NCI-H82 treated with DMSO at 0.1 percent for 48 hours (cell line): ENCODE data around the gene DOCK4.
A peak's percentile ranks its signal among the peaks of the same experiment; 100 is the strongest.

Experiments
- DNase-seq: peaks from one replicate; lab custom pipeline; 2025; ENCODE audit not compliant: unreplicated experiment; lab: John Stamatoyannopoulos, UW

The DOCK4 gene

GRCh38 chr7:111746950-111747349 lies 459.2 kb downstream of the DOCK4 start:
- no peak for DNase-seq

DNA sequence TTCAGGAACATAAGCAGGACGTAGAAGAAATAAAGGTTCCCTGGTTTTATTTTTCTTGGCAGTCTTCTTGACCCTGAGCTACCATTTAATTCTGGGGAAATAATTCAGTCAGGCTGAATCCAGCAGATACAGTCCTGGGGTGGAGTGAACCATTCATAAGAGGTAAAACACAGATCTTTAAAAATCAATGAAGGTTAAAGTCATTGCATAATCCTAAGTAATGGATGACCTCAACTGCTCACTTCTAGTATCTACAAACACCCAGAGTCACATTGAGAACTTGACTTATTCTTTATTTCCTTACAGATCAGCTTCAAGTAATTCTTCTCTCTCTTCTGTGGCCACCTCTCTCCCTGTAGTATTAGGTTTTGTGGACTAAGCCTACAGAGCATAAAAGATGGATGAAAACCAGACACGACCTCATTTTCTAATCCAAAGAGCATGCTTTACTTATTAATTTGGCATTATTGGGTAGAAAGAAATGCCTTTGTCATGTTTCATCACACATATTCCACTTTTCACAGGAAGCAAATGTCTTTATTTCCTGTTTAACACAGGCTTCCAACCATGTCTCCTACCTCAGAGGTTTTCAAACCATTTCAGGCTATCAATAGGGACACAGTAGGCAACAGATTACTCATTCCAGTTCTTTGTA lies 461.6 kb downstream of the DOCK4 start:
- DNase-seq: no peak

DNA sequence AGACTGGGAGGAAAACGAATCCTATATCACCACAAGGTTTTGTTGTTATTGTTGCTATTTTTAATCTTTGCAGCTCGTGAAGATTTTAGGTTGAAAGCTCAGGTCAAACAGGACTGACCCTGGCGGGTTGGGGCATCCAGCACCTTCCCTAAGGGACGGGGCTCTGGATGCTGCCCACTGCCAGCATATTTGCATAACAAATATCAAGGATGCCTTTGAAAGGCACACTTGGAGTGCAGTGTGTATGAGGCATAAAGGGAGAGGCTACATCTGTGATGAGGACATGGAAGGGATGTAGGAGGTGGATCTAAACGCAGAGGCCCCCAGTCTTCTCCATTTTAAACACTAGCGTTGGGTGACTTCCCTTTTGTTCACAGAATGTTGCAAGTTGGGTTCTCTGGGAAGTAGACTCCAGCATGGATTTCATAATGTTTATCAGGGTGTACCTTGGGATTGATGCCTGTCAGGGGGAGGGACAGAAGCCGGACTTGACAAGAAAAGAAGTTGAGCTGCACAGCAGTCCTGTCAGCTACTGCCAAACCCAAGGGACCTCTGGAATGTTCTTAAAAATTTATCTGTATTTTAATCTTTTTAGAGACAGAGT lies 462.9 kb downstream of the DOCK4 start:
- DNase-seq: no peak

DNA sequence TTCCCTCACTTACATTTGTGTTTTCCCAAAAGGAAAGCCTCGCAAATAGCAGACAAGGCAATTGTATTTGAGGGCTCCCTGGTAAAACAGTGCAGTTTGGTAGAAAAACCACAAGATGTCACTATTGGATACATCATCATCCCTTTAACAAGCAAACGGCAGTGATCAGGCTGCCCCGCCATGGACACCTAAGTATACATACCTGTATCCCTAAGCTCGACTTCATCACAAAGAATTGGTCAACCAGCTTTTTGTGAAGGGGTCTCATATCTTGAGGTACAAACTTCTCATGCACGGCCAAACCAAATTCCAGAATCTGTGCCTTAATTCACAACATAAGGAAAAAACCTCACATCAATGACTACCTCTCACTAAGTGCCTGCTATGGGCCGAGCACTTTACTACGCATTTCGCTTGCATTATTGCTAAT lies 464.4 kb downstream of the DOCK4 start:
- DNase-seq: peak; percentile 17

DNA sequence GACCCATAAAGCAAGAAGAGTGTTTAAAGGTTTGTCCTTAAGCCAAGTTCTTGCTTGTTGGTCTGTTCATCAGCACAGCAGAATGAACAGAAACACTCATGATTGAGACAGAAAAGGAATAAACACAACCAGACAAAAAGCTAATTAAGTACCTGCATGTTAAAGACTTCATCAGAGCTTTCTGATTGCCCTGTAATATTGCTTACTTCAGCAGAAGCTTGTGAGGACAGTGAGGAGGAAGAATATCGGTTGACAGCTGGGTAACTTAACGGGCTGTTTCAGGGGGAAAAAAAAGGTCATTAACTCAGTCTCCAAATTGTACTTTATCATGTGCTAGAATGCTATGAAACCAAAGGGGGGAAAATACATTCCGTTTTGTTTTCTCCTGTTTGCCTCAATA lies 465.3 kb downstream of the DOCK4 start:
- DNase-seq: no peak

GRCh38 chr7:111736552-111736874 lies 469.7 kb downstream of the DOCK4 start:
- DNase-seq: no peak

- peak; percentile 74 for DNase-seq
Measured at GRCh38 chr7:111735661-111736551, 470.3 kb downstream of the DOCK4 start.

- DNase-seq: no peak
Measured at GRCh38 chr7:111734954-111735660, 471.1 kb downstream of the DOCK4 start.

- DNase-seq: no peak
Measured at GRCh38 chr7:111732923-111733322, 473.3 kb downstream of the DOCK4 start.

- peak; percentile 74 for DNase-seq
Measured at GRCh38 chr7:111730476-111731300, 475.5 kb downstream of the DOCK4 start.

DNA sequence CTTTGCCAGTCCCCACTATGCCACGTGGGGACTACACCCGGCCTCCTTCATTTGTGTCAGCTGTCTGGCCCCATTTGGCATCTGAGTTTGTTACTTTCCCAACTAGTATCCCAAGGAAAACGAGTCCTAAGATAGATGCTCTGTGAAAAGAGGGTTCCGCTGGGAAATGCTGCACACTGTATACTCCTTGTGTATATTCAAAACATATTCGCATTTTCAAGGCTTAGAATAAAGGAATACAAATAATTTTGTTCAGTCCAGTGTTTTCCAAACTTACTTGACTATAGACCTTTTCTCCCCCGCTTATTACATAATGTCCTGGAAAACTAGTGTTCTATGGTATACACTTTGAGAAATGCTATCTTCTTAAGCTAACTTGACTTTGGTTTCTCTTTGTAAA lies 476.1 kb downstream of the DOCK4 start:
- DNase-seq: no peak

DNA sequence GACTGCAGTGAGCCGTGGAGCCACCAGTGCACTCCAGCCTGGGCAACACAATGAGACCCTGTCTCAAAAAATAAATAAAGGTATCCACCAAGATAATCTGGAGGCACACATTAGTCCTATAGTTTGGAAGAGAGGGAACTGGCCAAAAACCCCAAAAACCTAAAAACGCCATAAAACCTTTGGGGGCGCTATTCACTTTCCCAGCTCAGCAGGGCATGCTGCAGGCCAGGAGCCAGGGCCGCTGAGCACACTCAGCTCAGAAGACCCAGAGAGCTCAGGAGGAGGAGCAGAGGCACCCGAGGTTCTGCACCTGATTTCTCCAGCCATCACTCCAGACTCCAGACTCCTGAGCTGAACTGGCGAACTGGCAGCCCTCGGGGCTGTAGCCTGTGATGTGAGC lies 476.7 kb downstream of the DOCK4 start:
- no peak for DNase-seq

GRCh38 chr7:111728635-111728995 lies 477.6 kb downstream of the DOCK4 start:
- no peak for DNase-seq

DNA sequence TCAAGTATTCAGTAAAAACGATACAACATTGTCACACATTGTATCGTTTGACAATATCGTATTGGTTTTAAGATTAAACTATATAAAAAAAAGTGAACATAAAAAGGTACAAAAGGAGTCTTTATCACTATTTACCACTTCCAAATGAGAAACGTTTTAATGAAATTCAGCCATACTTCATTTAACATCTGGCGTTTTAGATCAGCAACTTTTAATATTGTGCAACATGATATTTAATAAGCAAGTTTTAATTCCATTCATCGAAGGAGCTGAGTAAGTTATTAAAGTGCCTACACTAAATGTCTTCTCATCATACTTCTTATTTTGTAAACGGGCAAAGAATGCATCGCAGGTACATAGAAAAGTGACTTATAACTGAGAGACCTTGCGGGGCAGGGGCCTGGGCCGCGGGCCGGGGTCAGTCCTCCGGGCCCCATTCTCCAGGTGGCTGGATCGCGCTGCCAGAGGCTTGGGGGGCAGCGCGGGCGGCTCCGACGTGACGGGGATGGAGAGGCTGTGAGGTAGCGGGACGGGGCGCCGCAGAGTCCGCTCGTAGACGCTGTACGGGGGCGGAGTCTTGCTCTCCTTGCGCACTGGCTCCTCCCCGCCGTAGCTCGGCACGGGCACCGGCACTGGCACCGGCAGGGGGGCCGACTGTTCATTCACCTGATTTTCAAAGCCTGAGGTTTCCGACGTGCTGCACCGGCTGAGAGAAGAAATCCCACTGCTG lies 478.1 kb downstream of the DOCK4 start:
- no peak for DNase-seq

DNA sequence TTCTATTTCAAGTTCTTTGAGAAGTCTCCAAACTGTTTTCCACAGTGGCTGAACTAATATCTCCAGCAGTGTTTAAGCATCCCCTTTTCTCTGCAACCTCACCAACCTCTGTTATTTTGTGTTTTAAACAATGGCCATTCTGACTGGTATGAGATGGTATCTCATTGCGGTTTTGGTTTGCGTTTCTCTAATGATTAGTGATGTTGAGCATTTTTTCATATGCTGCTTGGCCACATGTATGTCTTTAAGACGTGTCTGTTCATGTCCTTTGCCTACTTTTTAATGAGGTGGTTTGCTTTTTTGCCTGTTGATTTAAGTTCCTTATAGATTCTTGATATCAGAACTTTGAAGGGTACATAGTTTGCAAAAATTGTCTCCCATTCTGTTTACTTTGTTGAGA lies 487.3 kb downstream of the DOCK4 start:
- DNase-seq: no peak

DNA sequence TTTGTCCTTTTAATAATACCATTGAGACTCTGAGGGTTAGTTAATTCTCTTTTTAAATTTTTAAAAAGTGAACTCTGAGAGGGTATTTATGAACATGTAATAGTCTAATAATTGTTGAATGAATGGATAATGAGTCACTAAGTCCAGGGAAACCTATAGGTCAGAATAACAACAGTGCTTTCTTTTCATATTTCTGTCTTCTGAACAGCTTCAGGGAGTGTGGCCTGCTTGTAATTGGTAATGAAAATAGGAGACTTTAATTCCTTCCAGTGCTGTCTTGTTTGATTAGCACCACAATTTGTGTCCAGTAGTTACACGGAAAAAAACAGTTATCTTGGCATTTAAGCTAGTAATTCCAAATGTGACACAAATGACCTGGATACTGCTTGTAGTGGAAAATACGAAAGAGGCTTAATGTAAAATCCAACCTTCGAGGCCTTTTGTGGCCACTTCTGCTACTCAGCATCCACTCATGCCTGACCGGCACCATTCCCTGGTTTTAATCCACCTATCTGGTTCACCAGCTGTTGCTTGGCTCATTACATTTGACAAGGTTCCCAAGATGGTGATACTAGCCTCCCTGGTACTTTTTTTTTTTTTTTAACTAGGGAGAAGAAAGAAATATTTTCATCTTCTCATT lies 494.7 kb downstream of the DOCK4 start:
- DNase-seq: peak; percentile 93

GRCh38 chr7:111710839-111711380 lies 495.3 kb downstream of the DOCK4 start:
- no peak for DNase-seq

DNA sequence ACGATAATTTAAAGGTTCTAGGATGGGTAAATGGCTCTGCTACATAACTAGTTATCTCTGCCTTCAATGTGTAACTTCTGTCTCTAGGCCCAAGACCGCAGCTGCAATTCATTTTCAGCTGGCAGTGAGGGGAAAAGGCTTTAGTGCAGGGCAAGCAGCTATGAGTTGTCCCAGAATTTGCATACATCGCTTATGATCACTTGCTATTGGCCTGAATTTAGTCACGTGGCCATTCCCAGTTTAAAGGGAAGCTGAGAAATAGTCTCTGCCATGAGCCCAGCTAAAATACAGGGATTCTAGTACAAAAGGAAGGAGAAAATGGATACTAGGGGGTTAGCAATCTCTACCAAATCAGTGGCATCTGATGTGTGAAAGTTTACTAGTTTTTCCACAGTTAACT lies 498.1 kb downstream of the DOCK4 start:
- no peak for DNase-seq

DNA sequence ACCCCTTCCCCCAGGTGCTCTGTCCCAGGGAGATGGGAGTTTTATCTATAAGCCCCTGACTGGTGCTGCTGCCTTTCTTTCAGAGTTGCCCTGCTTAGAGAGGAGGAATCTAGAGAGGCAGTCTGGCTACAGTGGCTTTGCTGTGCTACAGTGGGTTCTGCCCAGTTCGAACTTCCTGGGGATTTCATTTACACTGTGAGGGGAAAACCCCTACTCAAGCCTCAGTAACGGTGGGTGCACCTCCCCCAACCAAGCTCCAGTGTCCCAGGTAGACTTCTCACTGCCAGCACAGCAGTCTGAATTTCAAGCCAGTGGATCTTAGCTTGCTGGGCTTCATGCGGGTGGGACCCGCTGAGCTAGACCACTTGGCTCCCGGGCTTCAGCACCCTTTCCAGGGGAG lies 500.4 kb downstream of the DOCK4 start:
- no peak for DNase-seq
